DMS153 (cell line): ENCODE results near the gene FAM174C.
"Not testable (repeated sequence)": the region's sequence is repeated elsewhere in the genome, so short reads cannot be mapped to it uniquely, and the experiment has no call there.

ENCODE experiments used
- DNase-seq: peaks from one replicate; lab custom pipeline; 2025; lab: John Stamatoyannopoulos, UW

The FAM174C gene

DNA sequence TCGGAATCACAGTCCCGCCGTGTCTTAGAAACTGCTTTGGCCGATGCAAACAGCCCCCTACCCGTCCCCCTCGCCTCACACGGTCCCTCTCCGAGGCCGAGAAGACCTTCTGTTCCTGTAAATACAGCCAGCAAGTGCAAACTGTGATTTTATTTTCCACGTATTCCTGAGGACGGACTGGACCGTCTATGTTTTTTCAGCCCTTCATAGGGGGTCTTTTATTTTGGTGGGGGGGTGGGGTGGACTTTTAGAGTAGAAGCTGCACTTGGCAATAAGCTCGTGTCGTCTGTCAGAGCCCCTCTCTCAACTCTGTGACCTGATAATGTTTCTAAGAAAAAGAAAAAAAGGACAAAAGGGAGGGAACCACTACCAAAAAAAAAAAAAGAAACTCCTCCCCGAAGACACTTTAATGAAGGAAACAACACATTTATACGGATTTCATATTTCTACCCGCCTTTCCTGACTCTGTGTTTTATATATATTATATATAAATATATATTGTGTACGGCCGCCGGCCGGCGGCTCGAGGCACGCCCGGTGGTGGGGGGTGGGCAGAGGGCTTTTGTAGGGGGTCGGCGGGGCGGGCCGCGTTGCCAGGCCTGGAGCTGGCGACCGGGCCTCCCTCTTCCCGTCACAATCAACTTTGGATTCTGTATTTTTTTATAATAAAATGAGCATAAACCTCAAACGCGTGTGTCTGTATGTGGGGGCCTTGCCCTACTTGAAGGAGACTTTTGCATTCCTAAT is 25.6 kb downstream of the FAM174C start:
- no peak for DNase-seq

DNA sequence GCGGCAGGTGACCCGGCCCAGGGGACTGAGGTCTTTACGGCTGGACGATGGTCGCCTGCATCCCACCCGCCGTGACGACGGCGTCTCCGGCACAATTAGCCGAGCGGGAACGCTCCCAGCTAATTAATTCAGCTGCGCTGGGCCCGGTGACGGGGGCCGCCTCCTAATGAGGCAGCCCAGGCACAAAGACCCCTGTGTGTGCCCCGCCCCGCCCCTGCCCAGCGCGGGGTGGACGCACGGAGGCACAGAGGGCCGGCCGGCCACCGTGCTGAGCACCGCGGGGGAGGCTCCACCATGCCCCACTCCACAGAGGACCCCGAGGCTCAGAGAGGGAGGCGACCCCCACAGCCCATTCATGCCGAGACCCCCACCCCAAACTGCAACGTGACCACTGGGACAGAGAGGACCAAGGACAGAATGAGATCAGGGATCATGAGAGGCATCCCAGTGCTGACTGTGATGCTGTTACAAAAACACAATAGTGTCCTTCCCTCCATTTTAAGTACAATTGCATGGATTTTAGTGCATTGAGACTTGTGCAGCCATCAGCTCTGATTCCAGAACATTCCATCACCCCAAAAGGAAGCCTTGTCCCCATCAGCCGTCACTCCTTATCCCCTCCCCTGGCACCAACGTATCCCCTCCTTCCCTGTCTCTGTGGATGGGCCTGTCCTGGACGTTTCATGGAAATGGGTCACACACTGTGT is 27.4 kb downstream of the FAM174C start:
- DNase-seq: no peak

DNA sequence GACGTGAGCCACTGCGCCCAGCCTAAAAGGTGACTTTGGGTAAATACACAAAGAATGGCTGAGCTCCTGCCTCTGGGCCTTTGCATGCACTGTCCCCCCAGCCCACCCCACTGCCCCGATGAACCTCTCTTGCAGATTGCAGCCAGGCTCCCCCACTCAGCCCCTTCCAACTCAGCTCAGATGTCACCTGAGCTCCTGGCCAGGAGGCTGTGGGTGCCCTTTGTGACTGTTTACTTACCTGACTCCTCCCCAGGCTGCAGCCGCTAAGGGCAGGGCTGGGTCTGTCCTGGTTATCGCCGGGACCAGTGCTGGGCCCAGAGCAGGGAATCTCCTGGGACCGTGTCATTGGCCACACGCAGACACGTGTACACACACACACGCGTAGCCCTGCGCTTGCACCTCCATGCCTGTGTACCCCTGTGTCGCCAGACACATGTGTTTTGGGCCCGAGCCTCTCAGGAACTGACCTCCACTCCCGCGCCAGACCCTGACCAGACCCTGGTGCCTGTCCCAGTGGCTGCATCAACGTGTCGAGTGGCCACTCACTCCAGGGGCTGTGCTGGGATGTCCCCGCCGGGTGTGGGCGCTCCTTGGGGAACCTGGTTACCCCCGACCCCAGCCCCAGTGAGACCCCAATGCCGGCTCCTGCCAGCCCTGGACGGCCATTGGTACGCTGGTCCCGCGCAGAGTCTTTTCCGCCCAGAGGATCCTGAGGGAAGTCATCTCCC is 29.0 kb downstream of the FAM174C start:
- no peak for DNase-seq

DNA sequence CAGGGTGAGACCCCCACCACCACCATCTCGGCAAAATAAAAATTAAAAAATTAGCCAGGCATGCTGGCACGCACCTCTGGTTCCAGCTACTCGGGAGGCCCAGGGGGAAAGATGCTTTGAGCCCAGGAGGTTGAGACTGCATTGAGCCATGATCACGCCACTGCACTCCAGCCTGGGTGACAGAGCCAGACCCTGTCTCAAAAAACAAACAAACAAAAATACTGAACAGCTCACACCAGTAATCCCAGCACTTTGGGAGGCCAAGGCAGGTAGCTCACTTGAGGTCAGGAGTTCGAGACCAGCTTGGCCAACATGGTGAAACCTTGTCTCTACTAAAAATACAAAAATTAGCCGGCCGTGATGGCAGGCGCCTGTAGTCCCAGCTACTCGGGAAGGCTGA is 30.0 kb downstream of the FAM174C start:
- not testable (repeated sequence) for DNase-seq

GRCh38 chr19:1307320-1307719 is 32.0 kb downstream of the FAM174C start:
- no peak for DNase-seq

GRCh38 chr19:1307755-1308303 is 32.5 kb downstream of the FAM174C start:
- no peak for DNase-seq

- no peak for DNase-seq
Observed at GRCh38 chr19:1308718-1309117, 33.4 kb downstream of the FAM174C start.

GRCh38 chr19:1309977-1310852 is 34.9 kb downstream of the FAM174C start:
- no peak for DNase-seq

GRCh38 chr19:1310853-1311180 is 35.5 kb downstream of the FAM174C start:
- DNase-seq: no peak

- no peak for DNase-seq
Observed at GRCh38 chr19:1311543-1312091, 36.3 kb downstream of the FAM174C start.

DNA sequence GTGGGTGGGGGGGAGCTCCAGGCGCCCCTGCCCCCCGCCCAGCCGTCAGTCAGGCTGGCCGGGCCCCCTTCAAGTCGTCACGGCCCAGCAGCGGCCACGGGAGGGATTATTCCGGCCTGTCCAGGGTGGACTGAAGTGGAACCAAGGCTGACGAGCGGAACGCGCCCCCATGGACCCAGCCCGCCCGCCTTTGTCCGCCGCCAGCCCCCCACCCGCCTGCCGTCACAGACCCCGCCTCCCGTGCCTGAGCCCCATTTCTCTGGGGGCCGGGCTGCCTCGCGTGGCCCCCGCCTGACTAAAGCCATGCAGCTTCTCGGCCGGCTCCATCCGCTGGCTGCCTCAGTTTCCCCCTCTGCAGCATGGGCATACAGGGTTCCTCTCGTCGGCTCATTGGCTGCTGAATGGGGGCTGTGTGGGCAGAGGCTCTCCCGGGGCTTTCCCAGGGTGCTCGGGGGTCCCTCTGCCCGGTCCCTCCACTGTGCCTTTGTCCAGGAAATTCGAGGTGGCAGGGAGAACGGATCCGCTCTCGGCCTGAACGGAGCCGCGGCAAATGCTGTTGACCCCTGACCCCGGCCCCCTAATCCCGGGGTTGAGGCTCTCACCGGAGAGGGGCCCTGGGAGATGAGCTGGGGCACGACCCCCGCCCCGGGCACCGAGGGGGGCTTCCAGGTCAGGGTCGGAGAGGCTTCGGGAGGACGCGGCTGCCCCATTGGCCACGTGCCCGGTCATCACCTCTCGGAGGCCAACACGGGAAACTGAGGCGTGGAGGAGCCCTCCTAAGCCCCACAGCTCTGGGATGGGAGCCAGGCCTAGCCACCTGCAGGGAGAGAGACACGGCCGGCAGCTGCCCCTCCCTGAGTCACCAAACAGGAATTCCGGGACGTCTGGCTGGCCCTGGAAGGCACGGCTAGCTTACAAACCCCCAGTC is 37.7 kb downstream of the FAM174C start:
- no peak for DNase-seq

DNA sequence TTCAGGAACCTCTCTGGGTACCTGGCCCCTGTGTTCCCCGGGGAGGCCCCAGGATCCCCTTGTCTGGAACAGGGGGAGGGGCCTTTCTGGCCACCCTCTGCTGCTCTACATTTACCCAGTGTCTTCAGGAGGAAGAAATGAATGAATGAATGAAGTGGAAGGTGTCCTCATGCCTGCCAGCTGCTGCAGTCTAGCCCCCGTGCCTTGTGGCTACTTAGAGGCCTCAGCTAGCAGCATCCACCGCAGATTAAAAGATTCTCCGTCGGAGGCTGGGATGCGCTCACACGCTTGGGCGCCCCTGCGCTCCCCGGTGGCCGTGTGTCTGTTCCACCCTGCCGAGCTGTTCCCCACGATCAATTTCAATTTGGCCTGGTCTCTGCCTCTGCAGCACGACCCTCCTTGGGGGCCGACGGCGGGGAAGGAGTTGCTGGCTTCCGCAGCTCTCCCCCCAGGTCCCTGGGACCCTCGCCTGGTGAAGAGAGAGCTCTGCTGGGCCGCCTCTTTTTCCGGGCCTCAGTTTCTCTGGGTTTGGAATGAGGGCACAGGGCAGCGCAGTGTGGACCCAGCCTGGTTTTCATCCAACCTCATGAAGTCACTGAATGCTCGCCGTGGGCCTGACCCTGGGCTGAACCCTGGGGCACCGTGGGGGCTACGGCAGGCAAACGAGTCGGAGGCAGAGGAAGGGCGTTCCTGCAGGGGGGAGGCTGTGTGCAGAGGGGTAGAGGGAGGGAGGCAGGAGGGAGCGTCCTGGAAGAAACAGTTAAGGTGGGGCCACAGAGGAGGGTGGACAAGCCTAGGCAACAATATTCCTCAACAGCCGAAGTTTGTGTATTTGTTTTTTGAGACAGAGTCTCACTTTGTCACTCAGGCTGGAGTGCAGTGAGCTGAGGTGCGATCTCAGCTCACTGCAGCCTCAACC is 38.6 kb downstream of the FAM174C start:
- DNase-seq: no peak

- no peak for DNase-seq
Observed at GRCh38 chr19:1315470-1316166, 40.3 kb downstream of the FAM174C start.

DNA sequence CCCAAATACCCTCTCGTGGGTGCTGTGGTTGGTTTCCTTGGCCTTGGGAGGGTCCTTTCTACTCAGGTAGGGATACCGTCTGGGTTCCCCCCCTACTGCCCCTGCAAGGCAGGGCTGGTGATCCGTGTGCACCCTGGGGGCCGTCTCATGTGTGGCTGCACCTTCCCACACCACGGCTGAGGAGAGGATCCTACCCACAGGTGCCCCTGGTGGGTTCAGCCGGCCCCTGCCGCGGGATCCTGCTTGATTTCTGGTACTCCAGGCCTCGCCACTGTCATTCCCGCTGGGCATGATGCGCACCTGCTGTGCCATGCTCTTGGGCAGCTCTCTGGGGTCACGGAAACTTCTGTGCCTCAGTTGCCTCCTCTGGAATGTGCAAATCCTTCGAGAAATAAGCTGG is 41.1 kb downstream of the FAM174C start:
- DNase-seq: no peak

GRCh38 chr19:1317274-1318003 is 42.1 kb downstream of the FAM174C start:
- DNase-seq: no peak

DNA sequence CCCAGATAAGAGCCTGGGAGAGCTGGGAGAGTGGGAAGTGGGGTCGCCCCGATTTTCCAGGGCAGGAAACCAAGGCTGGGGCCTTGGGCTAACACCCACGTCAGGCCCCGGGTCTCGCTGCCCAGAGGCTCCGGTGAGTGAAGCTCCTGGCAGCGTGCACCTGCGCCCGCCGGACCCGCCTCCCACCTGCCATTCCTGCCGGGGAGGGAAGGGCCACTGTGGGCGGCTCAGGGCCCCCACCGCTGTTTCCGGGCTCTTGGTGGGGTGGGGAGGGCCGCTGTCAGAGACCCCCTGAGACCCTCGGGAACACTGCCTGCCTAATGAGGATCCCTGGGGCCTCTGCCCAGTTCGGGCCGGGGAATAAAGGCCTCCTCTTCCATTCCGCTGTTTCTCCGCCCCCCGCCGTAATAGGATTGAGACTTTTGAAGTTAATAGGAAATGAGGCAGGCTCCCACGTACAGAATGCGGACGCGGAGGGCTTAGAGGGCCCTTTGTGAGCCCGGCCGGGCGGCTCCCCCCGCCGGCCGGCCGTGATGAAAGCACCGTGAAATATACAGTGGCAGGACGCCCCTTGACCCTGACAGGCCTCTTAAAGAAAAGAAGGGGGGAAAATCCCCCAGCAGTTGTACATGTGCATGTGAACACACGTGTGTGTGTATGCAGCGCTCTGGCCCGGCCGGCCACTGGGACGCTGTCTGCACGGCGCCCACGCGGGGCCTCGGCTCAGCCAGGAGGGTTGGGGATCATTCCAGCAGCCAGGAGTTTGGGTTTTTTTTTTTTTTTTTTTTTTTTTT is 43.5 kb downstream of the FAM174C start:
- no peak for DNase-seq

DNA sequence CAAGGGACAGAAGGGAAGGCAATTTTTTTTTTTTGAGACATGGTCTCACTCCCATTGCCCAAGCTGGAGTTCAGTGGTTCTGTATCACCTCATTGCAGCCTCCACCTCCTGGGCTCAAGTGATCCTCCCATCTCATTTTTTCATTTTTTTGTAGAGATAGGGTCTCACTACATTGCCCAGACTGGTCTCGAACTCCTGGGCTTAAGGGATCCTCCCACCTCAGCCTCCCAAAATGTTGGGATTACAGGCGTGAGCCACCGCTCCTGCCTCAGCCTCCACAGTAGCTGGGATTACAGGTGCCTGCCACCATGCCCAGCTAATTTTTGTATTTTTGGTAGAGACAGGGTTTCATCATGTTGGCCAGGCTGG is 44.9 kb downstream of the FAM174C start:
- not testable (repeated sequence) for DNase-seq
